ENCODE data around the gene P3H4.
"Not testable (repeated sequence)": the region's sequence is repeated elsewhere in the genome, so short reads cannot be mapped to it uniquely, and the experiment has no call there.

P3H4 gene, protein sequence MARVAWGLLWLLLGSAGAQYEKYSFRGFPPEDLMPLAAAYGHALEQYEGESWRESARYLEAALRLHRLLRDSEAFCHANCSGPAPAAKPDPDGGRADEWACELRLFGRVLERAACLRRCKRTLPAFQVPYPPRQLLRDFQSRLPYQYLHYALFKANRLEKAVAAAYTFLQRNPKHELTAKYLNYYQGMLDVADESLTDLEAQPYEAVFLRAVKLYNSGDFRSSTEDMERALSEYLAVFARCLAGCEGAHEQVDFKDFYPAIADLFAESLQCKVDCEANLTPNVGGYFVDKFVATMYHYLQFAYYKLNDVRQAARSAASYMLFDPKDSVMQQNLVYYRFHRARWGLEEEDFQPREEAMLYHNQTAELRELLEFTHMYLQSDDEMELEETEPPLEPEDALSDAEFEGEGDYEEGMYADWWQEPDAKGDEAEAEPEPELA

GRCh38 chr17:41811549-41812380 is at the start of gene P3H4:
Gene P3H4, minus strand, starts transcription at chr17:41811949. Its CDS starts 34 bp downstream, at chr17:41811915.
- peak; percentile 82 for TF ChIP-seq CTCF (IDR thresholded peaks at IDR 0.05; ENCODE audit: borderline replicate concordance, insufficient read depth, low read depth, low read length)
- peak within 1 kb of the TSS; percentile 53 for H3K4me3 ChIP-seq (ENCODE audit: low read depth, low read length)

- no peak overlapping the region for H3K4me3 ChIP-seq (ENCODE audit: low read depth, low read length)
- no peak for TF ChIP-seq CTCF (IDR thresholded peaks at IDR 0.05; ENCODE audit: borderline replicate concordance, insufficient read depth, low read depth, low read length)
These were observed 48.6 kb upstream of the P3H4 start for GRCh38 chr17:41860254-41860931.

- not testable (repeated sequence) for H3K4me3 ChIP-seq (ENCODE audit: low read depth, low read length)
These were observed 39.6 kb upstream of the P3H4 start for GRCh38 chr17:41851382-41851781.

DNA sequence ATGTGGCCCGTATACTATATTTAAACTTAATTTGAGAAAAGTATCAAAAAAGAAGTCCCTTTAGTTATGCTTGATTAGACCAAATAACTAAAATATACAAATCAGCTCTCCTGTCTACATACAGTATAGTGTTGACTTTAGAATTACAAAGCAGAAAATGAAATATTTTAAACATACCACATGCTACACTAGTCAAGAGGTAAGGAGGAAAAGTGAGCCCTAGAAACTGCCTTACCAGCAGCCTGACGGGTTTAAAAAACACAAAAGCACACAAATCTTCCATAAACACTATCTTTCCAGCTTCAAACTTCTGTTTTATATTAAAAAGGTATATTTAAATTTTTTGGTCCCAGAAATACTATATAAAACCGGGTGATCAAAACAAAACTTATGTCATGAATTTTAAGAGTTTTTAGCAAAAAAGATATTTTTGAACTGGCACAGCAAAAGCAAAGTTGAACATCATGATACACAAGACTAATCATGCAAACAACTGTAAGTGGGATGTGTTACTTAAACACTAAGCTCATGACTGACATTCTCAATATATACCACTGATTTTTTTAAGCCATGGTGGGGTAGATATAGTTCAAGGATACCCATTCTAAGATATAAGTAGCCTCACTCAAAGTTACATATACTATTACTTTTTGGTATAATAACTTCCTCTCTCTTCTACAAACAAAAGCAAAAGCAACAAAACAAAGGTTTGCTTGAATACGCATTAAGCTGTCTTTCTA is 37.7 kb upstream of the P3H4 start:
- no peak overlapping the region for H3K4me3 ChIP-seq (ENCODE audit: low read depth, low read length)
- no peak for TF ChIP-seq CTCF (IDR thresholded peaks at IDR 0.05; ENCODE audit: borderline replicate concordance, insufficient read depth, low read depth, low read length)

DNA sequence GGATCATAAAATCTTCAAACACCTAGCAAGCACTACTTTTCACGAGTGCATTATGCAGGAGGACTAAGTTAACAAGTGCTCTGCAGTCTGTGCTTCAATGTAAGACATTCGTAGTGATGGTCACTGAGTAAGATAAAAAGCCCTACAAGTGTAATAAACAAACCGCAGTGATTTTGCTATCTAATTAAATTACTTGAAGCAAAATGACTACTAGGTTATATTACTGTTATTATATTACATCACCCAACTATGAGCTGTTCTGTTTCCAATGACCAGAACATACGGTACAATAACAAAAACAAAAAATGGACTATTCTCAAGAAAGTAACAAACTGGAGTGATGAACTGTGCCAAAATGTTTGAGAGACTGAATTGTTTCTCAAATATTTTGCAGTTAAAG is 37.0 kb upstream of the P3H4 start:
- H3K4me3 ChIP-seq (ENCODE audit: low read depth, low read length), result no peak overlapping the region
- no peak for TF ChIP-seq CTCF (IDR thresholded peaks at IDR 0.05; ENCODE audit: borderline replicate concordance, insufficient read depth, low read depth, low read length)

- TF ChIP-seq CTCF (IDR thresholded peaks at IDR 0.05; ENCODE audit: borderline replicate concordance, insufficient read depth, low read depth, low read length), result no peak
- no peak overlapping the region for H3K4me3 ChIP-seq (ENCODE audit: low read depth, low read length)
These were observed 33.2 kb upstream of the P3H4 start for GRCh38 chr17:41844971-41845370.

GRCh38 chr17:41840781-41841180 is 29.0 kb upstream of the P3H4 start:
- H3K4me3 ChIP-seq (ENCODE audit: low read depth, low read length), result not testable (repeated sequence)

GRCh38 chr17:41839448-41839847 is 27.7 kb upstream of the P3H4 start:
- H3K4me3 ChIP-seq (ENCODE audit: low read depth, low read length), result not testable (repeated sequence)

Data from GM12875 (cell line).